H9 (cell line): ENCODE measurements around the gene LEO1. TPM values are rescaled to one million over a fixed set of nuclear protein-coding genes. Genes with fewer than 3 reads are reported as not detected.

Source experiments
- DNase-seq: peaks from one replicate; pipeline ENCODE4 v3.0.0-alpha.2; 2017
- H2AFZ ChIP-seq: one replicate; pipeline ENCODE4 v1.6.1; 2013; ENCODE audit warnings: mild to moderate bottlenecking, low read length, control low read depth, moderate library complexity
- H2AK5ac ChIP-seq: 2 replicates; pipeline ENCODE4 v1.6.1; 2013; ENCODE audit warnings: low read length, control low read depth, mixed read lengths; ENCODE audit not compliant: insufficient read length
- H2BK120ac ChIP-seq: one replicate; pipeline ENCODE4 v1.6.1; 2013; ENCODE audit warnings: low read depth, mild to moderate bottlenecking, low read length, control low read depth, inconsistent platforms; ENCODE audit not compliant: poor library complexity, severe bottlenecking
- H2BK12ac ChIP-seq: 2 replicates; pipeline ENCODE4 v1.6.1; 2013; ENCODE audit warnings: low read length, control low read depth, mixed read lengths, low read depth; ENCODE audit not compliant: insufficient read length
- H2BK15ac ChIP-seq: 2 replicates; pipeline ENCODE4 v1.6.1; 2013; ENCODE audit warnings: low read depth, low read length, control low read depth
- H2BK20ac ChIP-seq: one replicate; pipeline ENCODE4 v1.6.1; 2013; ENCODE audit warnings: low read depth, mild to moderate bottlenecking, low read length, control low read depth, inconsistent platforms; ENCODE audit not compliant: poor library complexity, severe bottlenecking
- H2BK5ac ChIP-seq: 2 replicates; pipeline ENCODE4 v1.6.1; 2013; ENCODE audit warnings: low read length, control low read depth, mixed read lengths; ENCODE audit not compliant: insufficient read length
- H3K14ac ChIP-seq: 2 replicates; pipeline ENCODE4 v1.6.1; 2013; ENCODE audit warnings: low read length, control low read depth; ENCODE audit not compliant: insufficient read depth
- H3K18ac ChIP-seq: 2 replicates; pipeline ENCODE4 v1.6.1; 2013; ENCODE audit warnings: low read depth, mild to moderate bottlenecking, mixed read lengths, low read length, control low read depth; ENCODE audit not compliant: insufficient read length
- H3K23ac ChIP-seq: 2 replicates; pipeline ENCODE4 v1.6.1; 2013; ENCODE audit warnings: low read length, control low read depth, mixed read lengths, low read depth; ENCODE audit not compliant: insufficient read length
- H3K23me2 ChIP-seq: 2 replicates; pipeline ENCODE4 v1.6.1; 2013; ENCODE audit warnings: low read depth, mild to moderate bottlenecking, mixed read lengths, low read length, control low read depth; ENCODE audit not compliant: insufficient read length, poor library complexity, severe bottlenecking
- H3K27ac ChIP-seq: 2 replicates; pipeline ENCODE4 v1.5.1; 2013; ENCODE audit warnings: low read length, control low read depth, mixed read lengths, low read depth; ENCODE audit not compliant: insufficient read length
- H3K27me3 ChIP-seq: 2 replicates; pipeline ENCODE4 v1.6.1; 2013; ENCODE audit warnings: low read length, control low read depth, inconsistent platforms; ENCODE audit not compliant: insufficient read depth
- H3K4ac ChIP-seq: 2 replicates; pipeline ENCODE4 v1.6.1; 2013; ENCODE audit warnings: low read depth, mild to moderate bottlenecking, control low read depth, inconsistent platforms, low read length, moderate library complexity
- H3K4me1 ChIP-seq: 2 replicates; pipeline ENCODE4 v1.6.1; 2013; ENCODE audit warnings: low read length, control low read depth, inconsistent platforms; ENCODE audit not compliant: insufficient read depth
- H3K4me2 ChIP-seq: 2 replicates; pipeline ENCODE4 v1.6.1; 2013; ENCODE audit warnings: low read length, control low read depth, mixed read lengths; ENCODE audit not compliant: insufficient read length, insufficient read depth
- H3K56ac ChIP-seq: 2 replicates; pipeline ENCODE4 v1.6.1; 2013; ENCODE audit warnings: low read depth, mild to moderate bottlenecking, mixed read lengths, low read length, control low read depth; ENCODE audit not compliant: insufficient read length
- H3K79me1 ChIP-seq: 2 replicates; pipeline ENCODE4 v1.6.1; 2013; ENCODE audit warnings: low read depth, mild to moderate bottlenecking, moderate library complexity, low read length, control low read depth, inconsistent platforms; ENCODE audit not compliant: insufficient read depth, poor library complexity, severe bottlenecking
- H3K79me2 ChIP-seq: 2 replicates; pipeline ENCODE4 v1.6.1; 2013; ENCODE audit warnings: low read length, control low read depth, inconsistent platforms; ENCODE audit not compliant: insufficient read depth
- H3K9ac ChIP-seq: 2 replicates; pipeline ENCODE4 v1.6.1; 2013; ENCODE audit warnings: low read length, control low read depth, mixed read lengths; ENCODE audit not compliant: insufficient read length; ENCODE audit errors: extremely low read depth
- H3K9me3 ChIP-seq: one replicate; pipeline ENCODE4 v1.6.1; 2013; ENCODE audit warnings: low read depth, low read length, inconsistent platforms; ENCODE audit not compliant: control insufficient read depth
- H3T11ph ChIP-seq: one replicate; pipeline ENCODE4 v1.6.1; 2013; ENCODE audit warnings: mild to moderate bottlenecking, low read length, control low read depth, inconsistent platforms
- H4K20me1 ChIP-seq: one replicate; pipeline ENCODE4 v1.6.1; 2013; ENCODE audit not compliant: control insufficient read depth, insufficient read length, insufficient read depth
- H4K5ac ChIP-seq: 2 replicates; pipeline ENCODE4 v1.6.1; 2013; ENCODE audit warnings: low read depth, mild to moderate bottlenecking, mixed read lengths, low read length, control low read depth; ENCODE audit not compliant: insufficient read length
- H4K8ac ChIP-seq: replicated peaks from 2 replicates; pipeline ENCODE4 v1.6.1; 2013; ENCODE audit warnings: low read length, control low read depth, mixed read lengths, low read depth; ENCODE audit not compliant: insufficient read length
- H4K91ac ChIP-seq: 2 replicates; pipeline ENCODE4 v1.6.1; 2013; ENCODE audit warnings: low read depth, mild to moderate bottlenecking, moderate library complexity, mixed read lengths, low read length, control low read depth; ENCODE audit not compliant: insufficient read length
- H3K27ac Mint-ChIP-seq, 3 experiments: 2 replicates in 2 of 3; 3 replicates in 1 of 3; pipeline ENCODE4 v1.8.0; 2020 to 2021; ENCODE audit warnings: mixed read lengths in 3 of 3, mild to moderate bottlenecking in 1 of 3, moderate library complexity in 1 of 3
- H3K27me3 Mint-ChIP-seq: 2 replicates; pipeline ENCODE4 v1.8.0; 2021; ENCODE audit warnings: low read depth, mild to moderate bottlenecking, moderate library complexity, mixed read lengths
- H3K36me3 Mint-ChIP-seq, 3 experiments: 2 replicates in 2 of 3; 3 replicates in 1 of 3; pipeline ENCODE4 v1.8.0; 2020 to 2021; ENCODE audit warnings: low read depth in 3 of 3, mixed read lengths in 3 of 3; ENCODE audit not compliant: insufficient read depth in 1 of 3
- H3K4me1 Mint-ChIP-seq, 2 experiments: 2 replicates each; pipeline ENCODE4 v1.8.0; 2020; ENCODE audit warnings: mixed read lengths in 2 of 2
- H3K4me3 Mint-ChIP-seq, 2 experiments: 2 replicates in 1 of 2; 3 replicates in 1 of 2; pipeline ENCODE4 v1.8.0; 2020 to 2021; ENCODE audit warnings: mild to moderate bottlenecking in 2 of 2, mixed read lengths in 2 of 2, moderate library complexity in 1 of 2
- H3K9me3 Mint-ChIP-seq, 2 experiments: 2 replicates in 1 of 2; 3 replicates in 1 of 2; pipeline ENCODE4 v1.8.0; 2020; ENCODE audit warnings: mild to moderate bottlenecking in 2 of 2, mixed read lengths in 2 of 2, moderate library complexity in 1 of 2
- WGBS: extraction: QIAGEN DNeasy Blood & Tissue Kit; methylation state at CpG from one replicate; pipeline ENCODE4 v1.1.7; 2013; ENCODE audit warnings: missing lambda C conversion rate, low lambda C conversion rate, mixed read lengths; ENCODE audit not compliant: insufficient read length; ENCODE audit errors: extremely low coverage; 5-methylcytosine and 5-hydroxymethylcytosine counted together
- total RNA-seq: library from RNA; stranded (reverse); gene quantifications from 2 replicates; pipeline ENCODE4 v1.2.1, GENCODE V29; 2021
- TF ChIP-seq, protein P1 (sequence below): fragments of 200-600 bp; sonication (generic); conservative IDR thresholded peaks from 3 replicates; pipeline ENCODE4 v1.8.0; 2021; ENCODE audit warnings: antibody characterized with exemption, mild to moderate bottlenecking

Gene LEO1
- total RNA-seq, 1 experiment from 2014 or later = 30.3 TPM

DNA sequence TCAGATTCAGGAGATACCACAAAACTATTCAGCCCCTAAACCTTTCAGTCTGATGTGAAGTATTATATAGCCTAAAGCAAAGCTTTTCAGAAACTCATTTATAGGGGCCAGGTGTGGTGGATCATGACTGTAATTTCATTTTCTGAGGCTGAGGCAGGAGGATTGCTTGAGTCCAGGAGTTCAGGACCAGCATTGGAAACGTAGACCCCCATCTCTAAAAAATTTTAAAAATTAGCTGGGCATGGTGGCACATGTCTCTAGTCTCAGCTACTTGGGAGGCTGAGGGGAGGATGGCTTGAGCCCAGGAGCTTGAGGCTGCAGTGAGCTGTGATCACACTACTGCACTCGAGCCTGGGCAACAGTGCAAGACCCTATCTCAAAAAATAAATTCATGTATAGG, 82.1 kb downstream of the LEO1 start:
- Mint-ChIP-seq H3K9me3 (peaks cover 12 to 14% of the 10 kb centered on the region in 2 experiments; a peak in 4 of 5 replicates), H3K27me3 (no peaks in the 10 kb centered on the region), H3K36me3 (peaks cover 19 to 52% (median 34%) of the 10 kb centered on the region in 3 experiments), H3K27ac (no peak overlapping the region), H3K4me3 (no peak overlapping the region), H3K4me1 (peaks cover 0 to 2% of the 10 kb centered on the region in 2 experiments; a peak in 2 of 4 replicates)
- no peaks in the 10 kb centered on the region for H3K23me2 ChIP-seq
- no peak overlapping the region for H2BK120ac ChIP-seq
- H2AK5ac ChIP-seq = no peak overlapping the region
- H3K4me2 ChIP-seq = no peak overlapping the region
- no CpG with 5 or more reads among the region's 2 CpGs for WGBS
- H3K23ac ChIP-seq = no peak overlapping the region
- H3K4me1 ChIP-seq = no peaks in the 10 kb centered on the region
- H2BK12ac ChIP-seq = no peak overlapping the region
- no peak overlapping the region for H3K18ac ChIP-seq
- no peak overlapping the region for H3K14ac ChIP-seq
- no peak overlapping the region for H2BK20ac ChIP-seq
- H4K8ac ChIP-seq = no peak overlapping the region
- H2AFZ ChIP-seq = no peak overlapping the region
- no peaks in the 10 kb centered on the region for H3K79me1 ChIP-seq
- H3K79me2 ChIP-seq = no peaks in the 10 kb centered on the region
- no peaks in the 10 kb centered on the region for H3K9me3 ChIP-seq
- H4K91ac ChIP-seq = no peak overlapping the region
- H3K56ac ChIP-seq = no peak overlapping the region
- H4K5ac ChIP-seq = no peak overlapping the region
- H3K27ac ChIP-seq = no peak overlapping the region
- no peak overlapping the region for H3K4ac ChIP-seq
- no peaks in the 10 kb centered on the region for H3K27me3 ChIP-seq
- DNase-seq = no peak
- no peak overlapping the region for H2BK5ac ChIP-seq
- TF ChIP-seq, protein P1, sequence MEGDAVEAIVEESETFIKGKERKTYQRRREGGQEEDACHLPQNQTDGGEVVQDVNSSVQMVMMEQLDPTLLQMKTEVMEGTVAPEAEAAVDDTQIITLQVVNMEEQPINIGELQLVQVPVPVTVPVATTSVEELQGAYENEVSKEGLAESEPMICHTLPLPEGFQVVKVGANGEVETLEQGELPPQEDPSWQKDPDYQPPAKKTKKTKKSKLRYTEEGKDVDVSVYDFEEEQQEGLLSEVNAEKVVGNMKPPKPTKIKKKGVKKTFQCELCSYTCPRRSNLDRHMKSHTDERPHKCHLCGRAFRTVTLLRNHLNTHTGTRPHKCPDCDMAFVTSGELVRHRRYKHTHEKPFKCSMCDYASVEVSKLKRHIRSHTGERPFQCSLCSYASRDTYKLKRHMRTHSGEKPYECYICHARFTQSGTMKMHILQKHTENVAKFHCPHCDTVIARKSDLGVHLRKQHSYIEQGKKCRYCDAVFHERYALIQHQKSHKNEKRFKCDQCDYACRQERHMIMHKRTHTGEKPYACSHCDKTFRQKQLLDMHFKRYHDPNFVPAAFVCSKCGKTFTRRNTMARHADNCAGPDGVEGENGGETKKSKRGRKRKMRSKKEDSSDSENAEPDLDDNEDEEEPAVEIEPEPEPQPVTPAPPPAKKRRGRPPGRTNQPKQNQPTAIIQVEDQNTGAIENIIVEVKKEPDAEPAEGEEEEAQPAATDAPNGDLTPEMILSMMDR = no peak
- no peak overlapping the region for H3K9ac ChIP-seq
- no peak overlapping the region for H2BK15ac ChIP-seq
- H4K20me1 ChIP-seq = no peaks in the 10 kb centered on the region
- H3T11ph ChIP-seq = no peak overlapping the region
